IMR-90 (cell line): ENCODE measurements around the gene ARID4B.

Experiments
- CHD1 ChIP-seq: IDR thresholded peaks from 2 replicates; pipeline ENCODE4 v1.6.1; 2012; ENCODE audit warnings: low read depth, low read length, improper control_type of control experiment
- MXI1 ChIP-seq: IDR thresholded peaks from 2 replicates; pipeline ENCODE4 v1.6.1; 2012; ENCODE audit warnings: low read depth, mild to moderate bottlenecking, low read length, moderate library complexity, borderline replicate concordance
- RCOR1 ChIP-seq: IDR thresholded peaks from 2 replicates; pipeline ENCODE4 v1.6.1; 2012; ENCODE audit warnings: mild to moderate bottlenecking, low read length, improper control_type of control experiment; ENCODE audit not compliant: insufficient replicate concordance
- RFX5 ChIP-seq: IDR thresholded peaks from 2 replicates; pipeline ENCODE4 v1.8.0; 2012; ENCODE audit warnings: low read depth, mild to moderate bottlenecking, low read length, moderate library complexity
- TF ChIP-seq, protein P1 (sequence below): conservative IDR thresholded peaks from 2 replicates; pipeline ENCODE4 v1.5.1; 2012; ENCODE audit warnings: mild to moderate bottlenecking, low read depth, low read length, improper control_type of control experiment

DNA sequence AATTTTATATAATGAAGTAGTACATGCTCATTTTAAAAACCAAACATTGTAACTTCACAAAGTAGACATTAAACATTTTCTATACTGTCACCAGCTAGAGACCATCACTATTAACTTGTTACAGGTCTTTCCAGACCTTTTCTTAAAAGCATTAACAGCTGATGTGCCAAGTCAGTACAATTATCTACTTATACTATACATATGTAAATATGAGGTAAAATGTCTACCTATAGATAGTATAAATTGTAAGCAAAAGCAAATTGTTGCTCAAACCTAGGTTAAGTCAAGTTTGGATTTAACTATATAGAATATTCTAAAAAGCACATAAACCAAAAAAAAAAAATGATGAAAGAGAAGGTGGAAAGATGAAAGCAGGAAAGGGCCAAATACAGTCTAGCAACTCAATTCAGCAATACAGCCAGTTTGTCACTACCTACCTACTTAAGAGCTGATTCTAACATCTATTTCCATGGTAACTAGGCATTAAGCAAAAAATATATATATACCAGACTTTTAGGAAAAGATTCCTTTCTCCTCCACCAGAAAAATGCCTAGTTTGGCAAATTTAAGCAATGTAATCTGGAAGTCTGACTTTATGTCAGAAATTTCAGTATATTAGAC is 34.5 kb downstream of the ARID4B start:
- TF ChIP-seq RCOR1 (no peak), CHD1 (no peak), RFX5 (no peak), MXI1 (no peak)
- TF ChIP-seq, protein P1, sequence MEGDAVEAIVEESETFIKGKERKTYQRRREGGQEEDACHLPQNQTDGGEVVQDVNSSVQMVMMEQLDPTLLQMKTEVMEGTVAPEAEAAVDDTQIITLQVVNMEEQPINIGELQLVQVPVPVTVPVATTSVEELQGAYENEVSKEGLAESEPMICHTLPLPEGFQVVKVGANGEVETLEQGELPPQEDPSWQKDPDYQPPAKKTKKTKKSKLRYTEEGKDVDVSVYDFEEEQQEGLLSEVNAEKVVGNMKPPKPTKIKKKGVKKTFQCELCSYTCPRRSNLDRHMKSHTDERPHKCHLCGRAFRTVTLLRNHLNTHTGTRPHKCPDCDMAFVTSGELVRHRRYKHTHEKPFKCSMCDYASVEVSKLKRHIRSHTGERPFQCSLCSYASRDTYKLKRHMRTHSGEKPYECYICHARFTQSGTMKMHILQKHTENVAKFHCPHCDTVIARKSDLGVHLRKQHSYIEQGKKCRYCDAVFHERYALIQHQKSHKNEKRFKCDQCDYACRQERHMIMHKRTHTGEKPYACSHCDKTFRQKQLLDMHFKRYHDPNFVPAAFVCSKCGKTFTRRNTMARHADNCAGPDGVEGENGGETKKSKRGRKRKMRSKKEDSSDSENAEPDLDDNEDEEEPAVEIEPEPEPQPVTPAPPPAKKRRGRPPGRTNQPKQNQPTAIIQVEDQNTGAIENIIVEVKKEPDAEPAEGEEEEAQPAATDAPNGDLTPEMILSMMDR = no peak
